Activated CD4-positive, alpha-beta T cell treated with anti-CD3 and anti-CD28 coated beads, Interleukin-2, amount 10 ng/mL, durations not matched to agents 24 days and 14 days (primary cell): Measurements from ENCODE around the gene ACCS. TPM values are rescaled to one million over a fixed set of nuclear protein-coding genes. Genes with fewer than 3 reads are reported as not detected.

ENCODE experiments used
- DNase-seq: peaks from one replicate; pipeline ENCODE4 v3.0.0; 2022
- H3K27ac Mint-ChIP-seq: one replicate; pipeline ENCODE4 v1.8.0; 2022; ENCODE audit warnings: mild to moderate bottlenecking, mixed read lengths
- H3K27me3 Mint-ChIP-seq: one replicate; pipeline ENCODE4 v1.8.0; 2022; ENCODE audit warnings: mixed read lengths
- H3K36me3 Mint-ChIP-seq: one replicate; pipeline ENCODE4 v1.8.0; 2022; ENCODE audit warnings: low read depth, mild to moderate bottlenecking, mixed read lengths
- H3K4me1 Mint-ChIP-seq: one replicate; pipeline ENCODE4 v1.8.0; 2021; ENCODE audit warnings: mixed read lengths
- H3K4me3 Mint-ChIP-seq: one replicate; pipeline ENCODE4 v1.8.0; 2022; ENCODE audit warnings: mild to moderate bottlenecking, moderate library complexity, mixed read lengths
- H3K9me3 Mint-ChIP-seq: one replicate; pipeline ENCODE4 v1.8.0; 2021; ENCODE audit warnings: mixed read lengths
- intact Hi-C: fragments of 100-400 bp; cut with micrococcal nuclease; formaldehyde crosslinking; loops from one replicate; pipeline ENCODE4 v1.15.1; 2023
- total RNA-seq: library from RNA; stranded (reverse); gene quantifications from 2 replicates; pipeline ENCODE4 v1.2.3, GENCODE V29; 2022

The ACCS gene
- total RNA-seq, 1 donor from 2014 or later = 19.7 TPM

DNA sequence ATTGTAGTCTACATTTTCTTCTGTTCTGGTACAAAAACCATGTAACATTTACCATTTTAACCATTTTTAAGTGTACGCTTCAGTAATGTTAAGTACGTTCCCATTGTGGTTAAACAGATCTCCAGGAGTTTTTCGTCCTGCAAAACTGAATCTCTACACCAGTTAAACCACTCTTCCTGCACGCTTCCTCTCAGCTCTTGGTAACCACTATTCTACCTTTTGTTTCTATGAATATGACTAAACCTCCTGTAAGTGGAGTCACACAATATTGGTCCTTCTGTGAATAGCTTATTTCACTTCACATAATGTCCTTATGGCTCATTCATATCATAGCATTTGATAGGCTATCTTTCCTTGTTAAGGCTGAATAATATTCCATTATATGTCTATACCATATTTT lies 22.3 kb downstream of the ACCS start:
- Mint-ChIP-seq H3K36me3 (peaks cover 35% of the 10 kb centered on the region), H3K27ac (no peak overlapping the region), H3K9me3 (peaks cover 14% of the 10 kb centered on the region), H3K27me3 (no peaks in the 10 kb centered on the region), H3K4me3 (no peak overlapping the region), H3K4me1 (peaks cover 11% of the 10 kb centered on the region)
- DNase-seq = no peak
- intact Hi-C loops = no loop called here

DNA sequence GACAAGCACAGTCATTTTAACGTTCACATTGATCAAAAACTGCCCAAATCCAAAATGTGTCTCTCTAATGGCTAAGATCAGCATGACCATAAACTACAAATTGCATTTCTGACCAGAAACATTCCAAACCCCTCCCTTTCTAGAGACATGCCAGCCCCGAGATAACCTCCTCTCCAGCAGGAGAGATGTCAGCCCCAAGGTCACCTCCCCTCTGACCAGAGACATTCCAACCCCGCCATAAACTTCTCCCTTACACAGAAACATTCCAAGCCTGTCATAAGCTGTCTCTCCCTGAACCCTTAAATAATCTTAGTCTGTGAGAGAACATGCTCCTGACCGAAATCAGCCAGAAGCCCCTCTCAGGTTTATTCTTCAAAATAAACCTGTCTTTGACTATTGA lies 22.8 kb downstream of the ACCS start:
- Mint-ChIP-seq H3K4me1 (peaks cover 11% of the 10 kb centered on the region), H3K27me3 (no peaks in the 10 kb centered on the region), H3K36me3 (peaks cover 34% of the 10 kb centered on the region), H3K4me3 (no peak overlapping the region), H3K27ac (no peak overlapping the region), H3K9me3 (peaks cover 12% of the 10 kb centered on the region)
- intact Hi-C loops = no loop called here
- no peak for DNase-seq

DNA sequence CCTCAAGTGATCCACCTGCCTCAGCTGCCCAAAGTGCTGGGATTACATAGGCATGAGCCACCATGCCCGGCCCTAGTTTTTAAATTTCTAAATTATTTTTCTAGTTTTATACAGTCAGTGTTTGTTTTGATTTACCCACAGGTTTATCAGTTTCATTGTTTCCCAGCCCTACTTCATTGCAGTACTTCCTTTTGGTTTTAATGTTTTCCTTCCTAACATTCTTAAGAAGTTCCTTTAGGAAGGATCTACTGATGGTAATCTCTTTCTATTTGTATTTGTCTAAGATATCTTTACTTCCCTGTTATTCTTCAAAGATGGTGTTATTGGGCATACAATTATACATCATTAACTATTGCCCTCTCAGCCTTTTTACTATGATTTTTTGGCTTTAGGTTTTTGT lies 24.5 kb downstream of the ACCS start:
- Mint-ChIP-seq H3K4me3 (no peak overlapping the region), H3K9me3 (peaks cover 6% of the 10 kb centered on the region), H3K36me3 (peaks cover 25% of the 10 kb centered on the region), H3K27me3 (no peaks in the 10 kb centered on the region), H3K4me1 (peaks cover 21% of the 10 kb centered on the region), H3K27ac (no peak overlapping the region)
- DNase-seq = no peak
- intact Hi-C loops = loop anchor here (10.0 kb wide), 2 partner anchors 206 to 776 kb away; partner anchors contain the start of genes ALKBH3 and API5

DNA sequence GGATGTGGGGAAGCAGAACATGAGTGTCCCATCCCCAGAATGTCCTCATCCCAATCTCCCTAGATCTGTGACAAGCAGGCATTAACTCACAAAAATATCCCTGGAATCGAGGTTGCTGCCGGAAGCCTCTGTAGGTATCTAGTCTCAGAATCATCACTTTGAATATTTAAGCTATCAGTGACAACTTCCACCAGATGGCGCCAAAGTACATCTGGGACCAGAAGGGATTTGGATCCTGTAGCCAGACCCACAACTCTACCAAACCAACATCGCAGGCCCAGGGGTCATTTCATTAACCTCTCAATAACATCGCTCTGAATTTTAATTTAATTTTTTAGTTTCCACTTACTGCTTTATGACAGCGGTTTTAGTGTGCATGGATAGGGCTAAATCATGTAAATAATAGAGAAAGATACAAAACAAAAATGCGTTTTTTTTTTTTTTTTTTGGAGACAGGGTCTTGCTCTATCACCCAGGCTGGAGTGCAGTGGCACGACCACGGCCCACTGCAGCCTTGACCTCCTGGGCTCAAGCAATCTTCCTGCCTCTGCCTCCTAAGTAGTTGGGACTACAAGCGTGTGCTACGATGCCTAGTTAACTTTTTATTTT lies 28.3 kb downstream of the ACCS start:
- Mint-ChIP-seq H3K4me3 (peak overlapping the region; percentile 25), H3K27ac (no peak overlapping the region), H3K36me3 (peaks cover 6% of the 10 kb centered on the region), H3K9me3 (no peaks in the 10 kb centered on the region), H3K27me3 (no peaks in the 10 kb centered on the region), H3K4me1 (peaks cover 22% of the 10 kb centered on the region)
- intact Hi-C loops = loop anchor here (1.0 to 10.0 kb wide), 3 partner anchors 16 to 780 kb away; partner anchors contain the start of genes ALKBH3 and API5
- DNase-seq = peak; percentile 94

DNA sequence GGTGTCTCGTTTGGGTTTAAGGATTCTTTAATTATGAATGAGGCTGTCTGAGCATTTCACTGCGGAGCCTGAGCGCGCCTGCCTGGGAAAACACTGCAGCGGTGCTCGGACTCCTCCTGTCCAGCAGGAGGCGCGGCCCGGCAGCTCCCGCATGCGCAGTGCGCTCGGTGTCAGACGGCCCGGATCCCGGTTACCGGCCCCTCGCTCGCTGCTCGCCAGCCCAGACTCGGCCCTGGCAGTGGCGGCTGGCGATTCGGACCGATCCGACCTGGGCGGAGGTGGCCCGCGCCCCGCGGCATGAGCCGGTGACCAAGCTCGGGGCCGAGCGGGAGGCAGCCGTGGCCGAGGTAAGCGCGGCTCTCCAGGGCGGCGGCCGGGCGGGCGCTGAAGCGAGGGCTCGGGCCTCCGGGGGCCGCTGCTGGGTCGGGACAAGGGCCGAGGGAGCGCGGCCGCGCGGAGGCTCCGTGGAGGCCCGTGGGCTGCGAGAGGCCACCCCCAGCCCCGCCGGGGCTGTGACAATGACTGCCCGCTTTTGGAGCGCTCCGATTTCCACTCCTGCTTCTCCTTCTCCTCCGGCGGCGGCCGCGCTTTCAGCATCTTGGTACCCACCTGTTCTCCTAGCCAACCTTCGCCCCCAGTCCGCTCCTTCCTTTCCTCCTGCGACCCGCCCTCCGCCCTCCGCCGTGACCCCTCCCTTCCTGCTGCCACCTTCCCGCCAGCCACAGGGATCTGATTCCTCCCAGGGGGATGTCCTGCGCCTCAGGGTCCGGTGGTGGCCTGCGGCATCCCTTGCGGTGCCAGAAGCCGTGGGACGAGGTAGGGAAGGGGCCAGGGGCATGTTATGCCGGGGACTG lies 29.7 kb downstream of the ACCS start, which contains the start of gene EXT2:
TSS of gene EXT2 (plus strand) at position 173 of the 854 bp plus-strand sequence. CDS start 12,035 bp downstream, outside the sequence.
- H3K4me1 Mint-ChIP-seq = peaks cover 19% of the 10 kb centered on the region
- no peaks in the 10 kb centered on the region for H3K27me3 Mint-ChIP-seq
- H3K4me3 Mint-ChIP-seq = peak within 1 kb of the TSS; percentile 88
- intact Hi-C loops = loop anchor here (1.0 to 10.0 kb wide), 4 partner anchors 29 to 781 kb away; partner anchors contain the start of genes ACCS, ALKBH3 and API5
- H3K9me3 Mint-ChIP-seq = no peaks in the 10 kb centered on the region
- peak within 1 kb of the TSS; percentile 51 for H3K27ac Mint-ChIP-seq
- DNase-seq = peak; percentile 96
- peaks cover 4% of the 10 kb centered on the region for H3K36me3 Mint-ChIP-seq

DNA sequence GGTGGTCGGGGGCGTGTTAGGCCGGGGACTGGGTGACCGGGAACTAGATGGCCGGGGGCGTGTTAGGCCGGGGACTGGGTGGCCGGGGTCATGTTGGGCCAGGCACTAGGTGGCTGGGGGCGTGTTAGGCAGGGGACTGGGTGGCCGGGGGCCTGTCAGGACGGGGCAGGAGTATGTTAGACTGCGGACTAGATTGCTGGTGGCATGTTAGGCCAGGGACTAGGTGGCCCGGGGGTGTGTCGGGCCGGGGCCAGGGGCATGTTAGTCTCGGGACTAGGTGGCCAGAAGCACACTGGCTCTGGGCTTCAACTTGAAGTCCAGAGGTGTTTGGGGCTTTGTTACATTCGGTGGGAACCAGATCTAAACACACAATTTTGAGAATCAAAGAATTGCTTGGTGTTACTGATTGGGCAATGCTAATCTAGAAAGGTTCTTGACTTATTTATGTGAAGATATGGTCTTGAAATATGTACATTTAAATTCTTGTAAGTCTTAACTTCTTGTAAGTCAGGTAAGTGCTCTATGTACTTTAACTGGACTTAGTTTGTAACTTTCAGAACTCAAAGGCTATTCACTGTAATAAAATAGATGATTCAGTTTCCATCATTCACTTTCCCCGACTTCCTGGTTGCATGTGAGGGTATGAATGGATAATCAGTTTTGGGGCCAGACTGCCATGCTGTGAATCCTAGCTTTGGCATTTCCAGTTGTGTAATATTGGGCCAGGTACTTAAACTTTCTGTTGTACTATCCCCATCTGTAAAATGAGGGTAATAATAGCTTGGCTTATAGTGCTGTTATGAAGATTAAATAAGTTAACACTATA lies 30.5 kb downstream of the ACCS start:
- no peak for DNase-seq
- intact Hi-C loops = loop anchor here (10.0 kb wide), 2 partner anchors 212 to 782 kb away; partner anchors contain the start of genes ALKBH3 and API5
- H3K27me3 Mint-ChIP-seq = no peaks in the 10 kb centered on the region

DNA sequence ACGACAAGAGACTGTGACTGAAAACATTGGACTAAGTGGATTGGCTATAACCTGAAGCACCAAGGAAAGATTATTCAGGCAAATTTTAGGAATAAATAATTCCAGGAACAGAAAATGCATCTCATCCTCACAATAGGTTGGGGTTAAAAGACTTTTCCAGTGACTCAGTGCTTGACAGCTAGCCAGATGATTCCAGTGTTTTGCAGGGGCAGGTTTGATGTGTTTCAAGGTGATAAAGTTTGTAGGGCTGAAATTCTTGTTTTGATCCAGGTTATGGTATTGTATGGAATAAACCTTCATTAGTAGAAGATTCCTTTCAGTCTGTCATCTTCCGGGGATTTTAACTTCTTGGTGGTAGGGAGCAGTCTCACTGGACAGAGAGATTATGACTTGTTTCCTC lies 31.8 kb downstream of the ACCS start:
- no peak for DNase-seq
- H3K36me3 Mint-ChIP-seq = peaks cover 4% of the 10 kb centered on the region
- no peaks in the 10 kb centered on the region for H3K27me3 Mint-ChIP-seq
- peaks cover 19% of the 10 kb centered on the region for H3K4me1 Mint-ChIP-seq
- H3K4me3 Mint-ChIP-seq = no peak overlapping the region
- H3K27ac Mint-ChIP-seq = no peak overlapping the region
- intact Hi-C loops = loop anchor here (10.0 kb wide), 2 partner anchors 213 to 783 kb away; partner anchors contain the start of genes ALKBH3 and API5
- no peaks in the 10 kb centered on the region for H3K9me3 Mint-ChIP-seq

More for the DNA sequence above, 30.5 kb downstream of the ACCS start:
- peaks cover 19% of the 10 kb centered on the region for H3K4me1 Mint-ChIP-seq
- no peaks in the 10 kb centered on the region for H3K9me3 Mint-ChIP-seq
- H3K4me3 Mint-ChIP-seq = peak overlapping the region; percentile 88
- H3K27ac Mint-ChIP-seq = peak overlapping the region; percentile 47
- H3K36me3 Mint-ChIP-seq = peaks cover 4% of the 10 kb centered on the region

DNA sequence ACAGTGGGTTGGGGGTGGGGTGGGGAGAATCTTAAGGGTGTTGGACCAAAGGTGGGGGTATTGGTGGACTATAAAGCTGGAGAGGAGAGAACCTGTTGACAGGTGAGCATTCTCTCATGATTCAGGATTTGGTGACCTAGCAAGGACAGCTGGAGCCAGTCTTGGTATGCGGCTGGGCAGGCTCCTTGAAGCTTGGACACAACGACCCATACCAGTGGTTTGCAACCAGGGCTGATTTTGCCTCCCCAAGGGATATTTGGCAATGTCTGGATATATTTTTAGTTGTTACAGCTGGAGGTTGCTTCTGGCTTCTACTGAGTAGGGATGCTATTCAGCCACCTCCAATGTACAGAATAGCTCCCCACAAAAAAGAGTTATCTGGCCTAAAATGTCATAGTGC lies 35.0 kb downstream of the ACCS start:
- Mint-ChIP-seq H3K36me3 (peaks cover 11% of the 10 kb centered on the region), H3K27me3 (no peaks in the 10 kb centered on the region)
- intact Hi-C loops = no loop called here

DNA sequence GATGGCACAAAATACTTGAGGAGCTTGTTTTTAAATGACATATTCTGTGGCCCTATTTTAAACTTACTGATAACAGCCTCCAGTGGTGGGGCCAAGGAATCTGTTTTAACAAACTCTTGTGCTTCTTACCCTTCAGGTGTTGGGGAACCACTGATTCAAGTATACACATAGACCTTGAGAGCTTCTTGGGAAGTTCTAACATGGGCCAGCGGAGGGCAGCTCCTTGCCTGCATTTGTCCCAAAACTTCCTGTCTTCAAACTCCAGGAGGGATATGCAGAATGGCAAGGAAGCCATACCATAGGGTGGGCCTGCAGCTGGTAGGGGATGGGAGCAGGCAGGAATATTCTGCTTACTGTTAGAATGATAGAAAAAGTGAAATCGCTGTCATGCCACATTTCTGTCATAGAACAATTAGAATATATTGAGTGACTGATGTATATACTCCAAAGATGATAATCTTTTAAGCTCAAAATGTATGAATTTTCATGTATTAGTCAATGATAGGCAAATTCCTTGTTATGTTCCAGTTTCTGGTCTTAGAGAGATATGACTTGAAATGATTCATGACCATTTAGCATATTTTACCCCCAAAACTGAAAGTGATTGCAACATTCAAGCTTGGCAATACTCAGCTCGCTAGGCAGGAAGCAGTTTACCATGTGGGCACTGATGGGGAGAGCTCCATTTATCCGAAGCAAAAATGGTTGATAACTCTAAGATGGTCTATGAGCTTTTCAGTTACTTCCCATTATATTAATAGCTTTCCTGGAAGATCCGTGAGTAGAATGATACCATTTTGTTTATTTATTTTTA lies 38.6 kb downstream of the ACCS start:
- Mint-ChIP-seq H3K27ac (no peak overlapping the region), H3K36me3 (peaks cover 12% of the 10 kb centered on the region), H3K27me3 (no peaks in the 10 kb centered on the region), H3K4me1 (peaks cover 2% of the 10 kb centered on the region), H3K4me3 (no peak overlapping the region), H3K9me3 (no peaks in the 10 kb centered on the region)
- intact Hi-C loops = no loop called here
- DNase-seq = no peak

More for the DNA sequence above, 35.0 kb downstream of the ACCS start:
- no peak overlapping the region for H3K27ac Mint-ChIP-seq
- H3K4me3 Mint-ChIP-seq = no peak overlapping the region
- DNase-seq = no peak
- peaks cover 11% of the 10 kb centered on the region for H3K4me1 Mint-ChIP-seq
- no peaks in the 10 kb centered on the region for H3K9me3 Mint-ChIP-seq

DNA sequence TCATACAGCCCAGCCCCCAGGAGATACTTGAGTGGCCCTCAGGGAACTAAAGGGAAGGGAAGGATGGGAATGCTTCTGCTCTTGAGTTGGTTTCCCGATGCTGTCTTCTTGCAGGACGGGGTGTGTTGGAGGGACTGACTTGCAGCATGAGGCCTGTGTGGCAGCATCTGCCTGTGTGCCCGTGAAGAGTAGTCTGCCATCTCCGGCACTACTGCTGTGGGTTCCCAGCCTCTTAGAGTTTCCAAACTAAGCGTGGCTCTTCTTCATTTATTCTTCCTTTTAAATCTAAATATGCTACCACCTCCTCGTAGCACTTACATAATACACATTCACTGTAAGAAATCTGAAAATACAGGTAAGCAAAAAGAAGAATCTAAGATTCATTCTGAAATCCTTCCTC lies 42.2 kb downstream of the ACCS start:
- Mint-ChIP-seq H3K4me1 (peaks cover 14% of the 10 kb centered on the region), H3K36me3 (peaks cover 22% of the 10 kb centered on the region), H3K27me3 (no peaks in the 10 kb centered on the region), H3K4me3 (no peak overlapping the region), H3K9me3 (no peaks in the 10 kb centered on the region), H3K27ac (no peak overlapping the region)
- intact Hi-C loops = no loop called here
- DNase-seq = no peak

DNA sequence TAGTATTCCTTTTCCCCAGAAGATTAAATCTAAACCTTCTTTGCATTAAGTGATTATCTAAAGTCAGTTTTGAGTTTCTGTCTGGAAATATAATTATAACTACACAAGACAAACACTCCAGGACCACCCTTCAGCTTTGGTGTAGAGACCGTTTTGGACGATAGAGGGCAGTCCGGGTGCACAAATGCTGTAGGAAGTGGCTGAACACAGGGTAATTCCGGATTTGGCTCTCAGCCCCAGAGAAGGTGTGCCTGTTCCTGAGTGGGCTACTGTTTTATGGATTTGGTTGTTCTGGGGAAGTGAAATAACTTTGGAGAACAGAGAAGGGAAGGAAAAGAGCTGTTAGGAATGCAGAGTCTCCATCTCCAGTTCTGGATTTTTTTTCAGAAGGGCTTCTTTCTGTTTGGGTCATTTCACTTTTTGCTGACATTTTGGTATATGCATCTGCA lies 44.2 kb downstream of the ACCS start:
- Mint-ChIP-seq H3K4me3 (no peak overlapping the region), H3K4me1 (peaks cover 11% of the 10 kb centered on the region), H3K36me3 (peaks cover 25% of the 10 kb centered on the region), H3K9me3 (no peaks in the 10 kb centered on the region), H3K27me3 (no peaks in the 10 kb centered on the region), H3K27ac (peak overlapping the region; percentile 39)
- DNase-seq = peak; percentile 87
- intact Hi-C loops = loop anchor here (1.0 to 2.0 kb wide), 3 partner anchors 16 to 429 kb away; no protein-coding TSS in a partner anchor

DNA sequence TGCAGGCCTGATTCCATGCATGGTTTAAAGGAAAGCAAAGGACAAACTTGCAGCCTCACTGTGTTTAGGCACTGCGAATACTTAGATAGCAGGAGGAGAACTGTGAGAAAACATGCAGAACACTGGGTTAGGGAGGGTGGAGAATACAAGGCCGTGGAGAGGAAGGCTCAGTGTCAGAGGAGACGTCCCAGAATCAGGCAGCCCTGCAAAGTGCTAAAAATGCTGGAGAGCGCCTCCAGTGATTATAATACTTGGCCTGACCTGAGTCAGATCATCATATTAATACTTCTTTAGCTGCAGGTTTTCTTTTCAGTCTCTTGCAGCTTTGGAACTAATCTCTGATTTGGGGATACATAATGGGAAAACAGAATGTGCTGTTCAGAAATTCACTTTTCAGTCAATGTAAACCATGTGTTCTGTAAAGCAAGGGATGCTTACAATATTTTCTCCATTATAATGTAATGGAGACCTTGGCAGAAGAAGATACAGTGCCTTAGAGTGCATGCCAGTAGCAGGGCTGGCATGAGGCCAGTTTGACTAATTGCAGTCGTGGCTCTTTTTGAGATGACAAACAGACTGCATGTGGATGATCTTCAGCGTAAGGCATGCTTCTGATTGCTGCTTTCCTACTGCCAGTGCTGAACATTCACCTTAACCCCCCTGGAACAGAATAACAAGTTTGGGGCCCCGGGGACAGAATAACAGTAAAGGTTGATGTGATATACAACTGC lies 46.2 kb downstream of the ACCS start:
- Mint-ChIP-seq H3K27me3 (no peaks in the 10 kb centered on the region), H3K27ac (no peak overlapping the region), H3K9me3 (no peaks in the 10 kb centered on the region), H3K36me3 (peaks cover 32% of the 10 kb centered on the region), H3K4me1 (peaks cover 11% of the 10 kb centered on the region), H3K4me3 (no peak overlapping the region)
- intact Hi-C loops = no loop called here
- DNase-seq = no peak
